ENCODE data around the gene SPINDOC. TPM values are rescaled to one million over a fixed set of nuclear protein-coding genes. Genes with fewer than 3 reads are reported as not detected.
A peak's percentile ranks its signal among the peaks of the same experiment; 100 is the strongest.

Gene SPINDOC
- total and polyA plus RNA-seq, 9 of the 15 experiments (the other 6 are each of a cell fraction or from before 2014, with no cell fraction given) = 0.70 to 36.3 (median 19.6) TPM

DNA sequence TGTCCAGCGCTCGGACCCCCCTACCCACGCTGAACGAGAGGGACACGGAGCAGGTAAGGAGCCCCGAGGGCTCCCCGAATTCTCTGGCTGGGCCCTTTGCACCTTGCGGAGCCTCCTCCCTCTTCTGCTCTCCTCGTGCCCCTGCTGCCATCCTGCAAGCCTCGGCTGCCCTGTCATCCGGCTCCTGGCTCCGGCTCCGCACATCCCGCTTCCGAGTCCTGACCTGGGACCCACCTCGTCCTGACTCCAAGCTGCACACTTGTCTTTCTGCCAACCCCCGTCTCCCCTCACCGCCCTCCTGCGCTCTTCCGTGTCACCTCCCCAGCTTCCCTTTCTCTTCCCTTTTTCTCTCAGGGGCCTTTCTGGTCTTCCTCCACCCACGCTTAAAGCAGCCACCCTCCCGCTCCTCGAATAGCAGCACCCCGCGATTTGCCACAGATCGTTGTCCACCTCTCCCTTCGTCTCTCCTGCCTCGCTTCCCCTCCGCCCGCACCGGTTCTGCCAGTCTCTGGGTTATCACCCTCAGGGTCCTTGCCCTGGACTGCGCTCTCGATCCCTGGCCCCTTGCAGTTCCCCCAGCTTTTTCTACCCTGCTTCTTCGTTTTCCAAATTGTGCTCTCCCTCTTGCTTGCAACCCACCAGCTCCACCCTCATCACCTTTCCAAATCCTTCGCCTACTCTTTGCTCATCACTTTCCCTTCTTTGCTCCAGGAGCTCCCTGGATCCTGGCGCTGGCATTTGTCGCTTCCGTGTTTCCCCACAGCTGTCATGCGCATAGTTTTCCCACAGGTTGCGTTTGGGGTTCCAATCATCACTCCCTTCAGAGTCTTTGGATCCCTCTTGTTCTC is 26.5 kb downstream of the SPINDOC start (continued):
- TF ChIP-seq RFX7 (CRISPR knock-in tag; IDR thresholded peaks at IDR 0.05) = no peak
- TF ChIP-seq IRF9 (tag; IDR thresholded peaks at IDR 0.05) = no peak
- no peak for TF ChIP-seq GTF3C2 (IDR thresholded peaks at IDR 0.05; ENCODE audit: borderline replicate concordance, extremely low read depth, insufficient read length)
- no peak for TF ChIP-seq KAT8 (IDR thresholded peaks at IDR 0.05; ENCODE audit: low read depth)
- TF ChIP-seq, protein P1, sequence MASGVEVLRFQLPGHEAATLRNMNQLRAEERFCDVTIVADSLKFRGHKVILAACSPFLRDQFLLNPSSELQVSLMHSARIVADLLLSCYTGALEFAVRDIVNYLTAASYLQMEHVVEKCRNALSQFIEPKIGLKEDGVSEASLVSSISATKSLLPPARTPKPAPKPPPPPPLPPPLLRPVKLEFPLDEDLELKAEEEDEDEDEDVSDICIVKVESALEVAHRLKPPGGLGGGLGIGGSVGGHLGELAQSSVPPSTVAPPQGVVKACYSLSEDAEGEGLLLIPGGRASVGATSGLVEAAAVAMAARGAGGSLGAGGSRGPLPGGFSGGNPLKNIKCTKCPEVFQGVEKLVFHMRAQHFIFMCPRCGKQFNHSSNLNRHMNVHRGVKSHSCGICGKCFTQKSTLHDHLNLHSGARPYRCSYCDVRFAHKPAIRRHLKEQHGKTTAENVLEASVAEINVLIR (CRISPR knock-in tag; IDR thresholded peaks at IDR 0.05) = no peak
- no peak for TF ChIP-seq MTA2 (IDR thresholded peaks at IDR 0.05; ENCODE audit: low read depth)
- TF ChIP-seq FIP1L1 (IDR thresholded peaks at IDR 0.05; ENCODE audit: low read depth, low read length, poor library complexity, severe bottlenecking) = no peak
- TF ChIP-seq SFPQ (IDR thresholded peaks at IDR 0.05; ENCODE audit: low read depth, low read length) = no peak
- TF ChIP-seq NR2C1 (IDR thresholded peaks at IDR 0.05) = no peak
- TF ChIP-seq NR2C1 (tag; IDR thresholded peaks at IDR 0.05) = no peak
- TF ChIP-seq PHTF2 (CRISPR knock-in tag; IDR thresholded peaks at IDR 0.05) = no peak
- TF ChIP-seq ARHGAP35 (IDR thresholded peaks at IDR 0.05; ENCODE audit: partially characterized antibody) = peak; percentile 2
- TF ChIP-seq, protein P2, sequence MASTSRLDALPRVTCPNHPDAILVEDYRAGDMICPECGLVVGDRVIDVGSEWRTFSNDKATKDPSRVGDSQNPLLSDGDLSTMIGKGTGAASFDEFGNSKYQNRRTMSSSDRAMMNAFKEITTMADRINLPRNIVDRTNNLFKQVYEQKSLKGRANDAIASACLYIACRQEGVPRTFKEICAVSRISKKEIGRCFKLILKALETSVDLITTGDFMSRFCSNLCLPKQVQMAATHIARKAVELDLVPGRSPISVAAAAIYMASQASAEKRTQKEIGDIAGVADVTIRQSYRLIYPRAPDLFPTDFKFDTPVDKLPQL (IDR thresholded peaks at IDR 0.05; ENCODE audit: extremely low read depth, insufficient read length) = no peak
- TF ChIP-seq ZFX (CRISPR knock-in tag; IDR thresholded peaks at IDR 0.05) = peak; percentile 33; the same call in 1 of the 2 replicates
- no peak for TF ChIP-seq ZNF695 (CRISPR knock-in tag; IDR thresholded peaks at IDR 0.05)

Data from K562 (cell line).